DND-41 (cell line): ENCODE results near the gene THSD4.

ENCODE experiments used
- ATAC-seq: fragments of 200-7000 bp; cut with Tn5 transposase; 3 replicates; pipeline ENCODE4 v1.9.1; 2021; ENCODE audit warnings: low read depth; ENCODE audit not compliant: insufficient read depth
- DNase-seq: peaks from one replicate; pipeline ENCODE4 v3.0.0-alpha.2; 2020
- H2AFZ ChIP-seq: 2 replicates; pipeline ENCODE4 v1.6.0; 2012; ENCODE audit warnings: low read depth, low read length
- H3K27ac ChIP-seq: 2 replicates; pipeline ENCODE4 v1.5.1; 2012; ENCODE audit warnings: low read length, inconsistent platforms
- H3K27me3 ChIP-seq: fragments of 200-600 bp; sonication (generic); 2 replicates; pipeline ENCODE4 v1.6.0; 2012; ENCODE audit warnings: low read length, mild to moderate bottlenecking, inconsistent platforms; ENCODE audit not compliant: insufficient read depth, poor library complexity
- H3K36me3 ChIP-seq: 2 replicates; pipeline ENCODE4 v1.5.1; 2012; ENCODE audit warnings: low read length, inconsistent platforms; ENCODE audit not compliant: insufficient read depth
- H3K4me1 ChIP-seq: 2 replicates; pipeline ENCODE4 v1.5.1; 2012; ENCODE audit warnings: mild to moderate bottlenecking, low read length; ENCODE audit not compliant: insufficient read depth
- H3K4me2 ChIP-seq: 2 replicates; pipeline ENCODE4 v1.6.0; 2012; ENCODE audit warnings: mild to moderate bottlenecking, moderate library complexity, low read length, inconsistent platforms; ENCODE audit not compliant: insufficient read depth
- H3K4me3 ChIP-seq, 2 experiments: fragments of 200-600 bp in 1 of 2; shearing (Covaris generic) in 1 of 2; 2 replicates each; pipeline ENCODE4 v1.5.1; 2012 to 2016; ENCODE audit warnings: inconsistent platforms in 2 of 2, low read length in 2 of 2, mild to moderate bottlenecking in 2 of 2, low read depth in 1 of 2, moderate library complexity in 1 of 2
- H3K79me2 ChIP-seq: 2 replicates; pipeline ENCODE4 v1.6.0; 2012; ENCODE audit warnings: low read length, inconsistent platforms; ENCODE audit not compliant: insufficient read depth
- H3K9ac ChIP-seq: 2 replicates; pipeline ENCODE4 v1.6.0; 2012; ENCODE audit warnings: low read depth, mild to moderate bottlenecking, inconsistent platforms, low read length, moderate library complexity
- H3K9me3 ChIP-seq: 2 replicates; pipeline ENCODE4 v1.5.1; 2012; ENCODE audit warnings: low read length, moderate library complexity, mild to moderate bottlenecking, inconsistent platforms; ENCODE audit not compliant: insufficient read depth, severe bottlenecking
- H4K20me1 ChIP-seq: 2 replicates; pipeline ENCODE4 v1.6.0; 2012; ENCODE audit warnings: low read length; ENCODE audit not compliant: insufficient read depth
- EZH2 ChIP-seq: IDR thresholded peaks from 3 replicates; pipeline ENCODE4 v1.6.1; 2012; ENCODE audit warnings: borderline replicate concordance, low read depth, mild to moderate bottlenecking, moderate library complexity, low read length, inconsistent platforms; ENCODE audit not compliant: severe bottlenecking
- TF ChIP-seq, protein P1 (sequence below): IDR thresholded peaks from 2 replicates; pipeline ENCODE4 v1.5.1; 2012; ENCODE audit warnings: borderline replicate concordance, low read length, moderate library complexity, mild to moderate bottlenecking; ENCODE audit not compliant: poor library complexity, severe bottlenecking; ENCODE audit errors: extremely low read depth

The THSD4 gene

DNA sequence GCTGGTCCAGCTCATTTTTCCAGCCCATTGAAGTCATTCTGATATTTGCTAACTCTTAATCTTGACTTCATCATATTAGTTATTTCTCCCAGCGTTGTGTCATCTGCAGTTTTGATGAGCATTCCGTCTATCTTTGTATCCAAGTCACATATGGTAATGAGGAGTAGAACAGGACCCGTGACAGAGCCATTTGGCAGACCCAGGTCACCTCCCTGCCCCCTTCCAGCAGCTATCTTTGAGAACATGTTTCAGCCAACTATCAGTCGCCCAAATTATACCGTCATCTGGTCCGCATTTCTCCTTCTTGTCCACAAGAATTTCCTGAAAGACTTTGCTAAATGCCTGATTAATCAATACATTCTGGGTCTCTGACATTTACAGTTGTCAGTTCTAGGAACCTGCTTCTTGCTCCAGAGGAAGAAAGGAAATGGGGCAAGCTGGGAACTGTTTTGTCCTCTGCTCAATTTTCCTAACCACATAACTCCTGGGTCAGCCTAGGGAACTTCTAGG is 347.9 kb downstream of the THSD4 start:
- Histone ChIP-seq H3K79me2 (no peaks in the 10 kb centered on the region), H3K9ac (no peak overlapping the region), H3K4me1 (no peaks in the 10 kb centered on the region), H3K4me3 (no peak overlapping the region), H3K9me3 (no peaks in the 10 kb centered on the region), H3K27ac (no peak overlapping the region), H3K4me2 (no peak overlapping the region), H4K20me1 (no peaks in the 10 kb centered on the region), H3K27me3 (no peaks in the 10 kb centered on the region), H2AFZ (no peak overlapping the region), H3K36me3 (no peaks in the 10 kb centered on the region)
- no peak for ATAC-seq
- no peak for DNase-seq
- TF ChIP-seq EZH2: no peak
- TF ChIP-seq, protein P1, sequence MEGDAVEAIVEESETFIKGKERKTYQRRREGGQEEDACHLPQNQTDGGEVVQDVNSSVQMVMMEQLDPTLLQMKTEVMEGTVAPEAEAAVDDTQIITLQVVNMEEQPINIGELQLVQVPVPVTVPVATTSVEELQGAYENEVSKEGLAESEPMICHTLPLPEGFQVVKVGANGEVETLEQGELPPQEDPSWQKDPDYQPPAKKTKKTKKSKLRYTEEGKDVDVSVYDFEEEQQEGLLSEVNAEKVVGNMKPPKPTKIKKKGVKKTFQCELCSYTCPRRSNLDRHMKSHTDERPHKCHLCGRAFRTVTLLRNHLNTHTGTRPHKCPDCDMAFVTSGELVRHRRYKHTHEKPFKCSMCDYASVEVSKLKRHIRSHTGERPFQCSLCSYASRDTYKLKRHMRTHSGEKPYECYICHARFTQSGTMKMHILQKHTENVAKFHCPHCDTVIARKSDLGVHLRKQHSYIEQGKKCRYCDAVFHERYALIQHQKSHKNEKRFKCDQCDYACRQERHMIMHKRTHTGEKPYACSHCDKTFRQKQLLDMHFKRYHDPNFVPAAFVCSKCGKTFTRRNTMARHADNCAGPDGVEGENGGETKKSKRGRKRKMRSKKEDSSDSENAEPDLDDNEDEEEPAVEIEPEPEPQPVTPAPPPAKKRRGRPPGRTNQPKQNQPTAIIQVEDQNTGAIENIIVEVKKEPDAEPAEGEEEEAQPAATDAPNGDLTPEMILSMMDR: no peak

DNA sequence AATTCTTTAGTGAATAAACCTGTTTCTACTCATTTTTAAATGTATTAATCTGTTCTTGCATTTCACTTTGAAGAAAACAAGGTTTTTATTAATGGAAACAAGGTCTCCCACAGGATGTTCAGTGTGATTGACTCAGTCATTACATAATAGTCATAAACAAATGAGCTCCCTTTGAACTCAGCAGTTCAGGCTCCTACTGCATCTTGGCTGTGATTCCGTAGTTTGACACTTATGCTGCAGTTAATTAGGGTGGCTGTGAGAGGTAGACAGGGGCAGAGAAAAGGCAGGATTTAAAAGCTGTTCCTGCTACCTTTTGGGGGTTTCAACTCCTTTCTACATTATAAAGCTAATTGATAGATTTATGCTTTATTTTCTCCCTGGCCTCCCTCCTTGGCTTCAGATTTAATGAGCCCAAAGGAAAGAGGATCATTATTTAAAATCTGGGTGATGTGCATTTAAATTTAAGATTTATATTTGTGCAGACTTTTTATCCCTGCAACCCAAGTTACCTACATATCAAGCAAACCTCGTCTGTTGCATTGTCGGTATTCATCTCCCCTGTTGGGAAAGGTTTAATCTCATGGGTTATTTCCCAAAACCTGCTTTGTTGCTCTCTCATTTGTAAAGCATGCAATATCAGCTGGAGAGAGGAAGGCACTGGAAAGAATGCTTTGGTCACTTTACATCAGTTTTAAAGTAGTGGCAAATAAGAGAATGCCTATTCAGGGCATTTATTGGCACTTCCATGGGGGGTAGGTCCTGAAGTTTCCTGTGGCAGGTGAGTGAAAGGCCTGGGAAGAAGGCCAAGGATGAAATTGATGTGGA is 350.1 kb downstream of the THSD4 start:
- TF ChIP-seq, protein P1: no peak
- TF ChIP-seq EZH2: no peak
- Histone ChIP-seq H3K9ac (no peak overlapping the region), H3K9me3 (no peaks in the 10 kb centered on the region), H3K27ac (no peak overlapping the region), H3K36me3 (no peaks in the 10 kb centered on the region), H2AFZ (no peak overlapping the region), H3K27me3 (no peaks in the 10 kb centered on the region), H4K20me1 (no peaks in the 10 kb centered on the region), H3K79me2 (no peaks in the 10 kb centered on the region), H3K4me3 (no peak overlapping the region), H3K4me1 (no peaks in the 10 kb centered on the region), H3K4me2 (no peak overlapping the region)
- DNase-seq (no peak), ATAC-seq (no peak)

DNA sequence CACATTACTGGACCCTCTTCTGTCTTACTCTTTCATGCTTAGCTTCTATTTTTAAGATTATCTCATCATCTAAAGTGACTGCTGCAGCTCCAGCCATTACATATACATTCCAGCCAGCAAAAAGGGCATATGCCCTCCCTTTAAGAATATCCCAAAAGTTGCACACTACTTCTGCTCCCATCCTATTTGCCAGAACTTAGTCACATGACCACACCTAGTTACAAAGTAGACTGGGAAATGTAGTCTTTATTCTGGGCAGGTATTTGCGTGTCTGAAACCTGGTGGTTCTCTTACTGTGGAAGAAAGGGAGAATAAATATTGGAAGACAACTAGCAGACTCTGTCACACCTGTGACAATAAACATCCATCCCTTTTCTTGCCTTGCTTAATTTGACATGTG is 353.4 kb downstream of the THSD4 start:
- no peak for ATAC-seq
- DNase-seq: no peak
- Histone ChIP-seq H3K4me2 (no peak overlapping the region), H3K4me3 (no peak overlapping the region), H3K9ac (no peak overlapping the region), H4K20me1 (no peaks in the 10 kb centered on the region), H3K36me3 (no peaks in the 10 kb centered on the region), H3K79me2 (no peaks in the 10 kb centered on the region), H2AFZ (no peak overlapping the region), H3K9me3 (no peaks in the 10 kb centered on the region), H3K27me3 (no peaks in the 10 kb centered on the region), H3K4me1 (no peaks in the 10 kb centered on the region), H3K27ac (no peak overlapping the region)
- TF ChIP-seq, protein P1: no peak
